Activated T-cell treated with anti-CD3 and anti-CD28 coated beads for 4 hours (primary cell): ENCODE results near the gene PARD6G.

Source experiments
- DNase-seq: peaks from one replicate; pipeline ENCODE4 v3.0.0-alpha.2; 2020

The PARD6G gene

DNA sequence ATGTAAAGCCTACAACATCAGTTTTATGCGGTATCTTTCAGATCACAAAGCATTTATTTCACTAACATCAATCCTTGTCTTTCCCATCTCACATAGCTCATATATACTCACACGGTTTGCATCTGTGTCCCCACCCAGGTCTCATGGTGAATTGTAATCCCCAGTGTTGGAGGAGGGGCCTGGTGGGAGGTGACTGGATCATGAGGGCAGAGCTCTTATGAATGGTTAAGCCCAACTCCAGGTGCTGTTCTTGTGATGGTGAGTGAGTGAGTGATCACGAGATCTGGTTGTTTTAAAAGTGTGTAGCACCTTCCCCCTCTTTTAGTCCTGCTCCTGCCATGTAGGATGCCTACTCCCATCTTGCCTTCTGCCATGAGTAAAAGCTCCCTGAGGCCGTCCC is 42.0 kb downstream of the PARD6G start:
- no peak for DNase-seq

DNA sequence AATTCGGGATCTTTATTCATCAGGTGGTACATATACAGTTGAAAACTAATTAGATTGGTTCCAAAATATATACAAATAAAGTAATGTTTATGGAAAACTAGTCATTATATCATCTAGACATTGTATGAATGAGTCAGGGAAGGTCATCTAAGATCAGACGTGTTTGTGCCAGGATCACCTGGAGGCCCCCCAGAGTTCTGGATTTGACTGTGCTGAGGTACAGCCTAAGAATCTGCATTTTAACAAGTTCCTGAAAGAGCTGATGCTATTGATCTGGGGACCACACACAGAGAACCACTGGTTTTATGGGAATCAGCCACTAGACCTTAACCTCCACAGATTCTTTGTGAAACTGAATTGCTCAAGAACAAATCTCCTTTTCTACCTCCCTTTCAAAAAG is 43.2 kb downstream of the PARD6G start:
- DNase-seq, result no peak

DNA sequence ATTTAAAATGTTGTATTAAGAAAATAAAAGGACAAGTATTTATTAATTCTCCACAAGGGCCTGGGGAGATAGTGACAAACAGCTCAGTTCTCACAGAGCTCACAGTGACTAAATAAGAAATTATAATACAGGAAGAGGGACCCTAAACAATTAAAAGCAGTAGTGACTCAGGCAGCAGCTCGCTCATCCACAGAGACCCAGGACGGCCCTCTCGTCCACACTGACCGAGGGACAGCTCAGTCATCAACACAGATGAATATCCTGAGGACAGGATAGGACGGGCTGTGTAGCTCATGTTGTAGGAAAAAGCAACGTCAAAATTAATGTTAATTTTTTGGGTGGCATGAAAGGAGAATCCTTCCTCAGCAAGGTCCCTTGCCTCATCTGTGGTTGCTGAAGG is 44.1 kb downstream of the PARD6G start:
- no peak for DNase-seq

DNA sequence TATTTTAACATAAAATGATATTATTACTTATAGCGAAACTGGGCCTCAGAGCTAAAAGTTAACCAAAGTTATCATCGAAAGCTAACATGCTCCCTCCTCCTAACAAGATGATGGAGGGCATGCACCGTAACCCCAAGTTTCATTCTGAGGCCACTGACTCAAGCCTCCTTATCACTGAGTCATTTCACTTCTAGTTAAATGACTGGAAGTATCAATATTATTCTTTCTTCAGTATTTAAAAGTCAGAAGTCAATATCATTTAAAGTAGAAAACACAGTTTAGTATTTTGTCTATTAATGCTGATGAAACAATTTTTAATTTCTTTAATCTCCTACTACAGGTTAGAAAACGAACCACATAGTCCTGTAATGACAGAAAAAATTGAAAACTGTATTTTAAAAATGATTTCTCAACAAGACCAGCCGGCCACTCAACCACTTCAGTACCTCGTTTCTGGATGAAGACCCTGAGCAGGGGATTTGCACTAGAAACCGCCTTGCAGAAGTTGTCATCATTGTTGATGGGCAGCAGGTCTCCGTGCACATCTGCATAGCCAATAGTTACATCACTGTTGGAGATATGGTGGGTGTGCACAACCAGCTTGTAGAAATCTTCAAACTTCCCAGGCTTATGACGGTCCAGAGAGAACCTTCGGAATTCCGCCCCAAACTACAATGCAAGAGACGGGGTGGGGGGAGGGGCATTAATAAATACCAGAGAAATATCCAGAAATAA is 44.9 kb downstream of the PARD6G start:
- DNase-seq, result no peak

DNA sequence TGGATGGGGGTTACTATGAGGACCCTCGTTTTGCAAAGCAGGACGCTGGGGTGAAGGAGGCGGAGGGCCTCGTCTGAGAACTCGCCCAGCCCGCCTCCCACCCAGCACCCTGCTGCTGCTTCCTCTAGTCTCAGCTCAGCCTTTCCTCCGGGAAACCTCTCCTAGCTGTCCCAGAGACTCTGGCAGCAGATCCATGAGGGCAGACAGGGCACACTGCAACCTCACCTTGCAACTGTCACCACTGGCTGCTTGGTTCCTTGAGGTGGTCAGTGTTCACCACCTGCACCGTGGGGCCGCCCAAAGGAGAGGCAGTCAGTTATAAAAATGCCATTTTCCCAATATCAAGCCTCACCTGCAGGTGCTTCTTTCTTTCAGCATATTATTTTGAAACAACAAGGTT is 45.6 kb downstream of the PARD6G start:
- no peak for DNase-seq

DNA sequence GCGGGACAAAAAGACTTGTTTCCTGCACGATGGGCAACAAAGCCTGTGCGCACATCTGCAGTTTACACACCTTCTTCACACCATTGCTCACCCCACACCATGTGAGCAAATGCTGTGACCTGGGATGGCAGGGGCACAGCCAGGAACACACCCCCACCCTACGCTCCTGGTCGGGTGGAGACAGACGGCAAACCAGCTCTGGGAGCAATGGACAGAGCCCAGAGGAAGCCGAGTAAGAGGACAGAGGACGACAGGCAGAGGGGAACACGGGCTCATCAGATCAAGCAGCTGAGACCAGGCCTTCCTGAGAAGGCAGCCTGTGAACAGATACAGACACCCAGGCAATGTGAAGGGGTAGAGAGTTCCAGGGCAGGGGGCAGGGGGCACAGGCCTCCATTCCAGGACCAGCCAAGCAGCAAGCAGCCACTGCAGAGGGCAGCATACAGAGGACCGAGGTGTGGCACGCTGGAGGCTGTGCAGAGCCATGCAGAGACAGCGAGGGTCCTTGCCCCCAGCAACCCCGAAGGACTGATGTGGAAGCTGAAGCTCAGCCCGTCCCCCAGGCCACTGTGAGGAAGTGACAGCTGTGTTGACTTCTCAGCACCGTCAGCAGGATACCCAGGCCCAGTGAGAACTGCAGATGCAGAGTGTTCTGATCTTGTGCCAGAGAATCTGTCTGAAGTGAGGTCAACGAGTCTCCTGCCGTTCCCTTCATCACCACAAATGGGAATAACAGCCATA is 46.2 kb downstream of the PARD6G start:
- DNase-seq, result no peak

DNA sequence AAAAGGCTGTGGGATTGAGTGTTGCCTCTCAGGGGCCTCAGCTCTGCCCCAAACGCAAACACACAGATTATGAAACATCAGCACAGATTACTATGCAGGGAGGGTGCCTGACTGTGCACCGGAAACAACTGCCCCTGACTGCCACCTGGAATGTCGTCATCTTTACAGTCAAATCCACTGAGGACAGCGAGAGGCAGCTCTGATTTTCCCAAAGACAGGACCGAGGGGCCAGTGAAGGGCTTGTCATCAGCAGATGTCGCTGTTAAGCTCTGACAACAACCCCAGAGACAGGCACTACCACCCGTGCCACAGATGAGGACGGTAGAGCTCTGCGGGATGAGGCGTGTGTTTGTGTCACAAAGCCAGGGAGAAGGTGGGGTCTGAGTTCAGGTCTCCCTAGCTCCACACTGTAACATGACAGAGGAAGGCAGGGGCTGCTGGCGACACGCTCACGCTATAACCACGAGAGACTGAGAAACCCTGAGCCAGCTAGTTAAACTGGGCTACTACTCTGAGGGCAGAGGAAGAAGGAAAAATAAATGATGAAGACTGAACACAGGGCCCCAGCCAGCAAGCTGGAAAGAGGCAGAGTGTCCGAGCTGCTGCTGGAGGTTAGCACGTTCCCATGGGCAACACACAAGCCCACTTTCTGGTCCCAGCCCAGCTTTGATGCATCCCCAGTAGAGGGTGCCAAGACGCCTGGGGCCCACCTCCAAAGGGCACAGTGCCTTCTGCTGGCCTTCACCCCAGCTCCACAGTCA is 47.0 kb downstream of the PARD6G start:
- no peak for DNase-seq

DNA sequence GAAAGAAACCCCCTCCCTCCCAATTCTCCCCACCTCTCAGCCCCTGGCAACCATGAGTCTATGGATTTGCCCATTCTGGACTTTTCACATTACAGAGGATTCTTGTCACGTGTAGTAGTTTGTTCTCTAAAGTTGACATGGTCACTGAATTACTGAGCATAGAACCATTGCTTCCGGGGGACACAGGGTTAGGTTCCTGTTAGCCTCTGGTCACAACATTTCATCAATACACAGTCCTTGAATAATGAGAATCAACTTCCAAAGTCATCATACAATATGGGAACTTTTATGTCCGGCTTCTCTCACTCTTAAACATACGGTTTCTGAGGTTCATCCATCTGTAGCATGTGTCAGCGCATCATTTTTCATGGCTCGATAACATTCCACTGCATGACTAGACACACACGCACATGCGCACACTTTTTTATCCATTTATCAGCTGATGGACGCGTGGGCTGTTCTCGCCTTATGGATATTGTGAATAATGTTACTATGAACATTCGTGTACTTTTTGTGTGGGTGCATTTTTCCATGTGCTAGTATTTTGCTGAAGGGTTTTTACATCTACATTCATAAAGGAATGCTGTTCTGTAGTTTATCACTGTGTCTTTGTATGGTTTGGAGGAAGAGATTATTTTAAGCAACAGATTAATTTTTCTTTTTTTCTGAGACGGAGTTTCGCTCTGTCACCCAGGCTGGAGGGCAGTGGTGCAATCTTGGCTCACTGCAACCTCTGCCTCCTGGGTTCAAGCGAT is 48.1 kb downstream of the PARD6G start:
- DNase-seq, result no peak

DNA sequence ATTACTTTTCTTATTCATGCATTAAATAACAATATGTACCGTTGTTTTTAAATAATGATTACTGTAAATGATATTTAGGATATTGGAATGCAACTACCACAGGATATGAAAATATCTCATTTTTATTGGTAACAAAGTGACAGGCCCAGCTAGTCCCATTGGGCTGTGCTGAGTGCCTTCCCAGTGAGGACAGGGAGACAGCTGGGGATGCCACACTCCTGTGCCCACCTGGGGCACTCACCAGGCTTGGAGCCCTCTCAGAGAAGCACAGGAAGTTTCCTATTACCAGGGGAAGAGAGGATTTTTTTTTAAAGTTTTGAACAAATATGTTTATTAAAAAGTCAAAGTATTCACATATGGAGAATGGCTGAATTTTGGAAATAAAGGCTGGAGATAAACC is 48.9 kb downstream of the PARD6G start:
- no peak for DNase-seq

DNA sequence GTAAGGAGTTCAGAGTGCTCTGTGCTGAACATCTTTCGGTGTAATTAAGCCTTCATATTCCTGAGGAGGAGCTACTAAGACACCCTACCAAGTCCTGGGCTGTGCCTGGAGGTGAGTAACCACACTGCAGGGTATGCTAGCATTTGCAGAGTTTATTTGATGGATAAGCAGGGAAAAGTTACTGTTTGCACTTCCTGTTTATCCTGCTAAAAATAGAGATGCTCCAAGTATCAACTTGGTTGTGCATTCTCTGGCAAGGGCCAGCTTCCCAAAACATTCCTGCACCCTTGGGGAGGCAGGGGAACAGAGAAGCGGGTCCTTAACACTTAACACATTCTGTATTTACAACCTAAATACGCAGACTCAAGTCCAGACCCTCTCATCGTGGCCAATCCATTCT is 49.8 kb downstream of the PARD6G start:
- no peak for DNase-seq

DNA sequence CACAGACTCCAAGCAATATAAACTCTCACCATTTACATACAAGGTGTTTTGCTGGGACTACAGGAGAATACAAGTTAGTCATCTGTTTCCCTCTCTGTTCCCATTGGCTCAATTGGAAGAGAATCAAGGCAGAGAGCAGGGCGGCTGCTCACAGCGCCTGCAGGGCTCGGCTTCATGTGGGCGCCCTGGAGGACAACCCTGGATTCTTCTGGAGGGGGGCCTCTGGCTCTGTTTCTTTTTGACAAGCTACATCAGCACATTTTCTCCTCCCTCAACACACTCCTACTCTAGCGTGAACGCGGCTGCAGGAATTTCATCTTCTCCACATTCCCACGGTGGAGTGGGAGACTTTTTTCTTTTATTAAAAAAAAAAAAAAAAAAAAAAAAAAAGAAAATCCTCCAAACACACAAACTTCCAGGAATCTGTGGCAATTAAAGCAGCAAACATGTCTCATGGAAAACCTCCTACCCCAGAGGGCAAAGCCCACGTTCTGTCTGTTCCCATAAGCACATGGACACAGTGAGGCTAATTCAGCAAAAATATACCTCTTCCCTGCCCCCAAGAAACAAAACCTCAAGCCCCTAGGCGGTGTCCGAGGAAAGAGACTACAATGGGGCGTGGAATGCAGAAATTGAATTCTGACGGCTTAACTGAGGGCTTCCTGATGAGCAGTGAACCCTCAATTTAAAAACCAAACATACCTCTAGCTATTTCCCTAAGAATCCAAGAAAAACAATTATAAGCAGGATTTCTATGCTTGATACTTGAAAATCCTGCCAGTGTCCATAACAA is 50.6 kb downstream of the PARD6G start:
- no peak for DNase-seq

DNA sequence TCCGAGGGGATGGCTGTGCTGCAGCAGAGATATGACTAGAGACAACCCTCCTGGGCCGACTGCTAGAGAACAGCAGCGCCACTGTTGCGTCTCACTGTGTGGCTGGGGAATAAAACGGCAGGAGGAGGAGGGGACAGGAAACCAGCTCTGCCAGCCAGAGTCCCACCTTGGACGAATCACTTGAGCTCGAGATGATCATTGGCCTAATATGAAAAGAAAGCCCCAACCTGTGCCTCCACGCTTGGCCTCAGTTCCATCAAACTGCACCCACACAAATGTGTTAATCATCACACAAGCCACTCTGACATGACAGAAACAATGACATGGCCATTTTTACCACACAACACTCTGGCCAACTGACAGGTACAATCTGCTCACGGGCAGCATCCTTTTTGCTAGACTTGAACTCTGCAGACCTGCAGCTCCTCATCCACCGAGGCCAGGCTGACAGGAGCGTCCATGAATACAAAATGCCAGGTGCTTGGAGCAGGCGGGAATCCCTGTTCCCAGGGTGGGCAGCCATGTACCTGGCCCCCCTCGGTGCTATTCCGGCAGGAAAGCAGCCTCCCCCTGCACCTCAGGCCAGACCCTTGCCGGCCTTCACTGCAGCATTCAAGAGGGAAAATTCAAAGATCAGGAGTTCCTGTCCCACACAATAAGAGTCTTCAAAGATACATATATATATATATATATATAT is 52.3 kb downstream of the PARD6G start:
- DNase-seq, result no peak

DNA sequence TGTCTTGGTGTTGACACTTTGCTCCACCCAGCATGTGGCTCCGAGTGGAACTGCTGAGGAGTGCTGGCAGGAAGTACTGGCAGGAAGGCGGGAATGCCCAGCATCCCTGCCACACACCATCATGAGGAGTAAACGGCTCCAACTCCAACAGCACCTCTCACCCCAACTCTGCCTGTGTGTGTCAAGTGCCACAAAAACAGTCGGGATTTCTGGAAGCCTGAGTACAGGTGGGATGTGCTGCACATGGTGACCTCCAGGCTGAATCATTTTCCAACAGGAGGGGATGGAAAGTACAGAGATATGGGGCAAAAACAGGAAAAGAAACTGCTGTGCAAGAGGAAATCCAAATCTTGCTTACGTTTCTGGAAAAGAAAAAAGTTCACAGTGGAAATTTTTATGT is 53.6 kb downstream of the PARD6G start:
- no peak for DNase-seq

DNA sequence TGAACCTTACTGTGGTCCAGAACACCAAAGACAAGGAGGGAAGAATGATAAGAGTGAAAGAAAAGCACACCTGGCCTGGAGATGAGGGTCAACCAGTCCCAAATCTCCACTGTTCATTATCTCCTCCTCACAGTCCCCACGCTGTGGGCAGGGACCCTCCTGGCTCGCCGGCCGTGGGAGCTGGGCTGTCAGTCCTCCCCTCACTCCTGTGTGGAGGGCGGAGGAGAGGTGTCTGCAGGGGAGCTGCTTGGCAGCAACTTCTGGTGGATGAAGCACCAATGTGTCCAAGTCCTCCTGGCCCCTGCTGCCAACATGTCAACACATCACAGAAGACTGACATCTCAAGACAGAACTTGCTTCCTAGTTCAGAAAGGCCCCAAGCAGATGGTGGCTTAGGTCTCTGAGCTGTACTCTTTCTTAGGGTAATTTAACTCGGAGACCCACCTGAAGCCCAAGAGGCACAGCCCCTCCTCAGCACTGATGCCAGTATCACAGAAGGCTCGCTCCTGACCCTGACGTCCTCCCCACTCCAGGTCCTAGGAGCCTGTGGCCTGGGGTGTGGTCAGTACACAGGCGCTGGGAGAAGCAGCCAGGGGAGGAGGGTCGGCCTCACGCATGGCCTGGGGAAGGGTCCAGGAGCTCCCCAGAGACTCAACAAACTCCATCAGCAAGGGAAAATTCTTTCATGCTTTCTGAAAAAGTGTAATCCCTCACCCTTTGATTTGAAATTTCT is 54.5 kb downstream of the PARD6G start:
- no peak for DNase-seq

DNA sequence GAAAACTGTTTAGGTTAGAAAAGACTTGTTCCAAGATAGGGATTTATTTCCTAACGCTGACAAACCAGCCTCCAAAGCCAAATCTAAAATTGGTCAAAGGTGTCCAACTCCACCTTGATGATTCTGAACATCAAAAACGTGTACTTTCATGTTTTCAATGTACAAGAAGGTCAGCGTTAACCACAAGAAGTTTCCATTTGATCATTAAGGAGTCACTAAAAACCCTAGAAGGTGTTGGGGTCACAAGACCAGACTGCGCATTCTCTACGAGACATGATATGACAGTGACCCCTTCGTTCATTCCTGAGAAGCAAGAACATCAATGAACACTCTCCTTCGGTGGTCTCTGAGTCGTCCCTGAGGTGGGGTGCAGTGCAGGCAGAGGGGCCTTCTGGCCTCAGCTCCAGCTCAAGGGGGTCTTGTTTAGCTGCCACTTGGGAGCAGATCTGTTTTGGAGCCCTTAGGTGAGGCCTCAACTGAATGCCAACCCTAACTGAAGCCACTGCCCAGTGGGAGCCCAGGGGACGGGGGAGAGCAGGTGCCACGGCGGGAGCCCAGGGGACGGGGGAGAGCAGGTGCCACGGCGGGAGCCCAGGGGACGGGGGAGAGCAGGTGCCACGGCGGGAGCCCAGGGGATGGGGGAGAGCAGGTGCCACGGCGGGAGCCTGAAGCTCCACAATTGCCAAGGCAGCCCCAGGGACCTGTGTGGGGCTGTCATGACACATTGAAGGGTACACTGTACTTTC is 55.2 kb downstream of the PARD6G start:
- no peak for DNase-seq

DNA sequence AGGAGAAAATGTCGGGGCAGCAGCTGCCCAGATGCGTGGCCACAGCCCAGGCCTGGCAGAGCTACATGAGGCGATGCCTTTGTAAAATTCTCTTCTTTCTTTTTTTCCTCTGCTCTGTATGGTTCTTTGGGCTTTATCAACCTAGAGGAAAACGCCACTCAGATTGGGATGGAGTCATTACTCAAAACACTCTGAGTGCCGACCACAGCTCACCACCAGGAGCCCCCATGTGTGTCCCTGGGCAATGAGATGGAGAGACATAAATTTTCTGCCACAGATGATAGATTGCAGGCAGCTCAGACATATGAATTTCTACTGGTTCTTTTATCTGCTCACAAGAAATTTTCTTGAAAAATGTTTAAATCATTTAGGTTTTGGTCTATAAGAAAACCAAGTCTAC is 56.0 kb downstream of the PARD6G start:
- no peak for DNase-seq

DNA sequence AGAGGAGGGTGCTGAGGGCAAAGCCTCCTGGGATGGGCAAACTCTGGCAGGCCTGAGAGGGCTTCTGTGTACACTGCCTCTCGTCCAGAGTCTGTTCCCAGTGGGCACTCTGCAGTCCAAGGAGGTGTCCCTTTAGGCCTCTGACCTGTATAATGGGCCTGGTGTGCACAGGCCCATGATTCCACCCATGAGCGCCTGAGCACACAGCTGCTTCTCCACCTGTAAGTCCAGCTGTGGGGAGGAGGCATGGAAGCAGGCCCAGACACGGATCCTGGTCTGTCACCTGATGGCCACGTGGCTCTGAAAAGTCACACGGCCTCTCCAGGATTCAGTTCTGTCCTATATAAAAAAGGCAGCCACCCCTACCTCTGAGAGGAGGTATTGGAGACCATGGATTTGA is 57.0 kb downstream of the PARD6G start:
- DNase-seq, result no peak

DNA sequence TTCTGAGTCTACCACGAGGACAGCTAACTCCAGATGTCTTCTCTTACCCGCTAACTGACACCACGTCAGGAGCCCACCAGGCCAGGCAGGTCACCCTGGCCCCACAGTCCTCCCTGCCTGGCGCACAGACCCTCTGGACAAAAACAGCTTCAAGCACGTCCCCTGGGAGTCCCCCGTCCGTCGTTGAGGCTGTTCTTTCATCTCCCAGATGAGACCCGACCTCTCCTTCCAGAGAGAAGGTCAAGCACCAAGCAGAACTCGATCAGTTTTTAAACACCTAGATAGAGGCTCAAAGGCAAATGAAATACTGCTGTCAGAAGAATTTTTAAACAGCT is 57.8 kb downstream of the PARD6G start:
- DNase-seq, result no peak

DNA sequence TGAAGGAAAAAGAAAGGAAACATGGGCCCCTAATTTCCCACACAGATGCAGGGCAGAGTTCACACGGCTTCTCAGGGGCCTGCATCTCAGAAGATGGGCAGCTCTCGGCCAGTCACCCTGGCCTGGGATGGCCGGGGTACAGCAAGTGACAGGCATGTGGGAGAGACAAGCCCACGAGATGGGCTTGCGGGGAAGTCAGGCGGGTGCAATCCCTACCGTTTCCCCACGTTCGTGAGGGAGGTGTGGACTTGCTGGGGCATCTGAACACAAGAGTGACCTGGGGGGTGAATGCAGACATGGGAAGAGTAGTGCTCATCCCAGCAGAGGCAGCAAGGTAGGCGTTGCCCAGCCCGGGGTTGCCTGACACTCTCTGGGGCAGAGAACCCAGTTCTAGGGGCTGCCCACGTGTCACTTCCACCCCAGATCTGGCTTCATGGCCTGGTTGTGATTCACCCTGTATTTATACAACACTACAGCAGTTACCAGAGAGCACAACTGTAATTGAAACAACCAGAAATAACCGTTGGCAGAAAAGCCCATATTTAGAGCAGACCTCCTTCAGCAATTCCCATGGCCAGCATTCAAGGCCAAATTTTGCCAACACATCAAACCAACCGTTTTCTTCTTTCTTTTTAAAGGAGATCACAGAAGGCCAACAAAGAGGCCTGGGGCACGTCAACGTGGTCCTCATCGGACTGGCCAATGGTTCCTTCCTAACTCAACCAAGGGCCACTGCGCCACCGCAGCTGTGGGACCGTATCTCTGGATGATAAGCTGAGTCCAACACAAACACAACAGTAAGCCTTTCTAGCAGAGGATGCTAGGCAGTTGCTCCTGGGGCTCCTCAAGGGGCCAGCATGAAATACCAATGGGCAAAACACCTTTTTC is 58.4 kb downstream of the PARD6G start:
- DNase-seq, result no peak
